Right ventricle myocardium inferior (tissue), 1 donor: ENCODE results near the gene SPATA9. TPM values are rescaled to one million over a fixed set of nuclear protein-coding genes. Genes with fewer than 3 reads are reported as not detected.
A peak's percentile ranks its signal among the peaks of the same experiment; 100 is the strongest.

Experiments used
- ATAC-seq: fragments of 200-7000 bp; cut with Tn5 transposase; one replicate; pipeline ENCODE4 v1.9.1; 2020; ENCODE audit warnings: mild to moderate bottlenecking, moderate library complexity
- DNase-seq: peaks from one replicate; pipeline ENCODE4 v3.0.0; 2021; ENCODE audit errors: missing footprints
- intact Hi-C: fragments of 100-400 bp; cut with DNase I; formaldehyde crosslinking; loops from one replicate; pipeline ENCODE4 v1.11.0; 2022
- long read RNA-seq: library from polyadenylated mRNA; unstranded; transcript quantifications from one replicate; pipeline ENCODE4 v2.0.0, GENCODE V29; 2021
- total RNA-seq: library from RNA; stranded (reverse); fragmentation: NEBNext Ultra II Directional; extraction: Animal tissue kit (Norgen Biotek cat#: 25700); gene quantifications from one replicate; pipeline ENCODE4 v1.2.1, GENCODE V29; 2021
- donor health status: DM: no; HTN: yes; CAD: no; lungs with severe emphysema.

SPATA9 gene
- not detected for total RNA-seq
- long read RNA-seq, partial matches to known transcripts, result 0 of 1 reads
- long read RNA-seq, other reads (novel, unspliced or antisense), result 1 of 1 reads

- intact Hi-C loops, result no loop called here
- ATAC-seq (no peak), DNase-seq (no peak)
Measured at GRCh38 chr5:95682891-95683290, at the start of gene SPATA9. Gene SPATA9, minus strand, starts transcription at chr5:95682991. Its CDS starts 137 bp downstream, at chr5:95682854.

- intact Hi-C loops, result loop anchor here (2.0 to 5.0 kb wide), 2 partner anchors 63 to 85 kb away; partner anchors contain the start of gene RFESD
- DNase-seq (peak; percentile 87), ATAC-seq (peak; percentile 21)
Measured at GRCh38 chr5:95731571-95732554, 49.1 kb upstream of the SPATA9 start.

- DNase-seq (peak; percentile 93), ATAC-seq (peak; percentile 80)
- intact Hi-C loops, result loop anchor here (2.0 to 5.0 kb wide), 2 partner anchors 62 to 84 kb away; partner anchors contain the start of gene RFESD
Measured at GRCh38 chr5:95730730-95731570, 48.2 kb upstream of the SPATA9 start, which contains the start of gene RHOBTB3. Gene RHOBTB3, plus strand, starts transcription at chr5:95731336. Its CDS starts 347 bp downstream, at chr5:95731683.

- intact Hi-C loops, result loop anchor here (2.0 to 5.0 kb wide), 2 partner anchors 61 to 83 kb away; partner anchors contain the start of gene RFESD
- ATAC-seq (no peak), DNase-seq (no peak)
Measured at GRCh38 chr5:95730011-95730700, 47.4 kb upstream of the SPATA9 start.

- no peak for ATAC-seq
- no peak for DNase-seq
- intact Hi-C loops, result loop anchor here (2.0 to 5.0 kb wide), 2 partner anchors 61 to 82 kb away; partner anchors contain the start of gene RFESD
Measured at GRCh38 chr5:95729115-95730010, 46.6 kb upstream of the SPATA9 start.

GRCh38 chr5:95728494-95729114, 45.8 kb upstream of the SPATA9 start:
- intact Hi-C loops, result no loop called here

GRCh38 chr5:95727764-95728191, 45.0 kb upstream of the SPATA9 start:
- DNase-seq (no peak), ATAC-seq (no peak)
- intact Hi-C loops, result no loop called here

More at GRCh38 chr5:95728494-95729114, 45.8 kb upstream of the SPATA9 start:
- DNase-seq (no peak), ATAC-seq (no peak)

- ATAC-seq (no peak), DNase-seq (no peak)
- intact Hi-C loops, result no loop called here
Measured at GRCh38 chr5:95726811-95727763, 44.3 kb upstream of the SPATA9 start.

- ATAC-seq, result no peak
- DNase-seq, result no peak
- intact Hi-C loops, result no loop called here
Measured at GRCh38 chr5:95725937-95726810, 43.4 kb upstream of the SPATA9 start.

GRCh38 chr5:95725071-95725820, 42.5 kb upstream of the SPATA9 start:
- DNase-seq (no peak), ATAC-seq (no peak)
- intact Hi-C loops, result no loop called here

GRCh38 chr5:95723632-95724369, 41.0 kb upstream of the SPATA9 start:
- peak; percentile 82 for ATAC-seq
- peak; percentile 55 for DNase-seq
- intact Hi-C loops, result no loop called here

- no peak for DNase-seq
- no peak for ATAC-seq
- intact Hi-C loops, result no loop called here
Measured at GRCh38 chr5:95721582-95722295, 38.9 kb upstream of the SPATA9 start.
